OCI-LY1 (cell line): ENCODE data around the gene OGFOD3.

Experiments
- H2AFZ ChIP-seq: fragments of 200-600 bp; sonication (generic), shearing (Covaris generic); 2 replicates; pipeline ENCODE4 v1.6.0; 2014; ENCODE audit warnings: antibody characterized with exemption, mild to moderate bottlenecking, low read length
- H3F3A ChIP-seq: fragments of 200-600 bp; sonication (generic), shearing (Covaris generic); 2 replicates; pipeline ENCODE4 v1.6.0; 2014; ENCODE audit warnings: mild to moderate bottlenecking, antibody characterized with exemption, low read length, moderate library complexity; ENCODE audit not compliant: insufficient read depth
- H3K27ac ChIP-seq: fragments of 200-600 bp; sonication (generic); 2 replicates; pipeline ENCODE4 v1.5.1; 2014; ENCODE audit warnings: low read length, mixed run types, mild to moderate bottlenecking, low read depth; ENCODE audit not compliant: poor library complexity, severe bottlenecking
- H3K27me3 ChIP-seq: fragments of 200-600 bp; sonication (generic); 2 replicates; pipeline ENCODE4 v1.6.0; 2014; ENCODE audit warnings: antibody characterized with exemption, mild to moderate bottlenecking, low read length, moderate library complexity; ENCODE audit not compliant: insufficient read depth
- H3K36me3 ChIP-seq: fragments of 200-600 bp; sonication (generic); 2 replicates; pipeline ENCODE4 v1.6.1; 2014; ENCODE audit warnings: mild to moderate bottlenecking, antibody characterized with exemption, low read length, moderate library complexity, mixed read lengths; ENCODE audit not compliant: insufficient read depth
- H3K4me1 ChIP-seq: fragments of 200-600 bp; sonication (generic); 2 replicates; pipeline ENCODE4 v1.5.1; 2014; ENCODE audit warnings: mild to moderate bottlenecking, low read length, moderate library complexity; ENCODE audit not compliant: insufficient read depth, severe bottlenecking
- H3K4me2 ChIP-seq: fragments of 200-600 bp; sonication (generic), shearing (Covaris generic); 2 replicates; pipeline ENCODE4 v1.6.1; 2014; ENCODE audit warnings: low read length
- H3K4me3 ChIP-seq: fragments of 200-600 bp; sonication (generic); 2 replicates; pipeline ENCODE4 v1.5.1; 2014; ENCODE audit warnings: low read length, low read depth, mild to moderate bottlenecking, mixed read lengths; ENCODE audit not compliant: poor library complexity, severe bottlenecking
- H3K79me2 ChIP-seq: fragments of 200-600 bp; shearing (Covaris generic); 2 replicates; pipeline ENCODE4 v1.6.1; 2016; ENCODE audit warnings: mixed run types, low read length, mixed read lengths; ENCODE audit not compliant: insufficient read depth
- H3K9ac ChIP-seq: fragments of 200-600 bp; sonication (generic), shearing (Covaris generic); 2 replicates; pipeline ENCODE4 v1.6.1; 2014; ENCODE audit warnings: mild to moderate bottlenecking, low read length, mixed read lengths
- H3K9me2 ChIP-seq: fragments of 200-600 bp; sonication (generic), shearing (Covaris generic); 2 replicates; pipeline ENCODE4 v1.6.1; 2014; ENCODE audit warnings: low read depth, mild to moderate bottlenecking, low read length, mixed read lengths
- H3K9me3 ChIP-seq: fragments of 200-600 bp; shearing (Covaris generic); 2 replicates; pipeline ENCODE4 v1.6.1; 2014; ENCODE audit warnings: low read length, mixed read lengths
- H4K20me1 ChIP-seq: fragments of 200-600 bp; sonication (generic), shearing (Covaris generic); 2 replicates; pipeline ENCODE4 v1.6.0; 2016; ENCODE audit warnings: mild to moderate bottlenecking, low read length; ENCODE audit not compliant: insufficient read depth
- CTCF ChIP-seq: fragments of 200-600 bp; sonication (generic), shearing (Covaris generic); IDR thresholded peaks from 2 replicates; pipeline ENCODE4 v1.5.1; 2017; ENCODE audit warnings: mild to moderate bottlenecking, antibody characterized with exemption, low read length, moderate library complexity, mixed read lengths
- EZH2 ChIP-seq: fragments of 200-600 bp; sonication (generic), shearing (Covaris generic); IDR thresholded peaks from 2 replicates; pipeline ENCODE4 v1.8.0; 2017; ENCODE audit warnings: borderline replicate concordance, mixed run types, mild to moderate bottlenecking, antibody characterized with exemption, low read length, moderate library complexity, mixed read lengths

Gene OGFOD3

GRCh38 chr17:82410014-82410716 lies 8.2 kb downstream of the OGFOD3 start:
- H3K4me1 ChIP-seq, result no peaks in the 10 kb centered on the region
- peaks cover 10% of the 10 kb centered on the region for H3K36me3 ChIP-seq
- no peaks in the 10 kb centered on the region for H3K9me3 ChIP-seq
- no peak overlapping the region for H3K4me3 ChIP-seq
- H3K9me2 ChIP-seq, result no peaks in the 10 kb centered on the region
- no peak overlapping the region for H2AFZ ChIP-seq
- no peaks in the 10 kb centered on the region for H3F3A ChIP-seq
- no peak overlapping the region for H3K4me2 ChIP-seq
- H3K27me3 ChIP-seq, result no peaks in the 10 kb centered on the region
- TF ChIP-seq EZH2 (no peak), CTCF (no peak)
- H3K79me2 ChIP-seq, result no peaks in the 10 kb centered on the region
- H3K9ac ChIP-seq, result no peak overlapping the region
- no peaks in the 10 kb centered on the region for H4K20me1 ChIP-seq
- H3K27ac ChIP-seq, result no peak overlapping the region

GRCh38 chr17:82408938-82409318 lies 9.5 kb downstream of the OGFOD3 start:
- Histone ChIP-seq H3F3A (no peaks in the 10 kb centered on the region), H3K9me2 (no peaks in the 10 kb centered on the region), H4K20me1 (no peaks in the 10 kb centered on the region), H3K9me3 (no peaks in the 10 kb centered on the region), H2AFZ (no peak overlapping the region), H3K4me1 (no peaks in the 10 kb centered on the region), H3K27me3 (no peaks in the 10 kb centered on the region), H3K79me2 (no peaks in the 10 kb centered on the region), H3K27ac (no peak overlapping the region), H3K4me2 (no peak overlapping the region), H3K36me3 (peaks cover 10% of the 10 kb centered on the region), H3K4me3 (no peak overlapping the region), H3K9ac (no peak overlapping the region)
- TF ChIP-seq EZH2, result no peak
- no peak for TF ChIP-seq CTCF

- Histone ChIP-seq H3F3A (no peaks in the 10 kb centered on the region), H3K9me3 (no peaks in the 10 kb centered on the region), H2AFZ (no peak overlapping the region), H3K79me2 (no peaks in the 10 kb centered on the region), H3K27me3 (no peaks in the 10 kb centered on the region), H3K4me2 (no peak overlapping the region), H4K20me1 (no peaks in the 10 kb centered on the region), H3K36me3 (peaks cover 15% of the 10 kb centered on the region), H3K9me2 (no peaks in the 10 kb centered on the region), H3K4me1 (no peaks in the 10 kb centered on the region), H3K4me3 (no peak overlapping the region), H3K9ac (no peak overlapping the region), H3K27ac (no peak overlapping the region)
- TF ChIP-seq CTCF (no peak), EZH2 (no peak)
These were observed 10.0 kb downstream of the OGFOD3 start for GRCh38 chr17:82408288-82408937.
